Body of pancreas (tissue), 4 donors: Measurements from ENCODE around the gene PDE1C.

Experiments
- CTCF ChIP-seq, 7 experiments: fragments of 450-650 bp in 4 of 7; fragments of 200-600 bp in 3 of 7; sonication (generic) in 3 of 7; IDR thresholded peaks; one replicate each; pipeline ENCODE4 v1.5.1; 2016 to 2019; ENCODE audit warnings: antibody characterized with exemption in 7 of 7
- POLR2A ChIP-seq, 3 donors: fragments of 450-650 bp; IDR thresholded peaks; one replicate each; pipeline ENCODE4 v1.6.1; 2016; ENCODE audit warnings: antibody characterized with exemption in 3 of 3, mild to moderate bottlenecking in 2 of 3

- TF ChIP-seq CTCF (IDR thresholded peaks at IDR 0.05), result no peak
- TF ChIP-seq POLR2A (IDR thresholded peaks at IDR 0.05), result no peak
These were observed 88.3 kb downstream of the PDE1C start for GRCh38 chr7:31981874-31982390.
